ENCODE data around the gene MRPS25.

Gene MRPS25

GRCh38 chr3:15102836-15103235, 37.7 kb upstream of the MRPS25 start:
- Histone ChIP-seq H3K36me3 (ENCODE audit: control insufficient read depth in 2 of 2, insufficient read depth in 1 of 2, low read length in 2 of 2) (no peaks in the 10 kb centered on the region), H3K4me3 (ENCODE audit: low read depth, low read length) (no peak overlapping the region), H3K9me3 (ENCODE audit: control insufficient read depth, insufficient read depth, low read depth, low read length) (no peaks in the 10 kb centered on the region), H3K4me1 (ENCODE audit: control insufficient read depth, insufficient read depth, low read length) (peaks cover 1% of the 10 kb centered on the region; the same call in 1 of the 2 replicates), H3K27ac (ENCODE audit: extremely low read depth, low read depth, low read length) (no peak overlapping the region)
- TF ChIP-seq ZNF214 (tag by site-specific recombination; IDR thresholded peaks at IDR 0.05; ENCODE audit: borderline replicate concordance) (no peak), ZNF335 (tag by site-specific recombination; conservative IDR thresholded peaks at IDR 0.05) (no peak), HIC1 (tag by site-specific recombination; IDR thresholded peaks at IDR 0.05) (no peak), RBAK (tag by site-specific recombination; IDR thresholded peaks at IDR 0.05) (no peak), ZNF610 (tag by site-specific recombination; IDR thresholded peaks at IDR 0.05; ENCODE audit: borderline replicate concordance) (no peak), AEBP2 (tag by site-specific recombination; IDR thresholded peaks at IDR 0.05; ENCODE audit: borderline replicate concordance) (no peak), ZNF48 (tag by site-specific recombination; IDR thresholded peaks at IDR 0.05) (no peak), KLF17 (tag by site-specific recombination; IDR thresholded peaks at IDR 0.05) (no peak), ZNF169 (tag by site-specific recombination; IDR thresholded peaks at IDR 0.05) (no peak), ATF2 (tag by site-specific recombination; IDR thresholded peaks at IDR 0.05; ENCODE audit: low read depth) (no peak), GLIS1 (tag by site-specific recombination; IDR thresholded peaks at IDR 0.05) (no peak), ZNF645 (tag by site-specific recombination; IDR thresholded peaks at IDR 0.05) (no peak), GLIS2 (tag by site-specific recombination; IDR thresholded peaks at IDR 0.05) (no peak), ZNF211 (tag by site-specific recombination; IDR thresholded peaks at IDR 0.05; ENCODE audit: low read depth) (no peak), ZNF837 (tag by site-specific recombination; IDR thresholded peaks at IDR 0.05) (no peak), ZNF16 (tag by site-specific recombination; IDR thresholded peaks at IDR 0.05; ENCODE audit: low read depth) (no peak), SALL2 (tag by site-specific recombination; IDR thresholded peaks at IDR 0.05; ENCODE audit: borderline replicate concordance) (no peak), BCL11B (tag by site-specific recombination; IDR thresholded peaks at IDR 0.05; ENCODE audit: low read depth) (no peak), ZNF549 (tag by site-specific recombination; IDR thresholded peaks at IDR 0.05) (no peak), ZNF175 (tag by site-specific recombination; IDR thresholded peaks at IDR 0.05) (no peak)
- CTCF ChIA-PET: interaction anchor here (0.6 to 1.0 kb wide), 6 partner anchors 11 to 218 kb away, joined by 3 to 5 read pairs (median 4); no protein-coding TSS in a partner anchor
- POLR2A ChIA-PET: no interaction called here

Measured in HEK293 (cell line).